GM12872 (cell line): ENCODE results near the gene GRM8.

Experiments
- CTCF ChIP-seq: IDR thresholded peaks from 3 replicates; pipeline ENCODE4 v1.5.1; 2011; ENCODE audit warnings: low read depth, mild to moderate bottlenecking, low read length, moderate library complexity; ENCODE audit not compliant: insufficient read depth

The GRM8 gene

GRCh38 chr7:126840869-126841268 is 411.9 kb downstream of the GRM8 start:
- no peak for TF ChIP-seq CTCF

GRCh38 chr7:126839624-126840023 is 413.1 kb downstream of the GRM8 start:
- TF ChIP-seq CTCF = no peak

- TF ChIP-seq CTCF = no peak
Observed at GRCh38 chr7:126838194-126838593, 414.5 kb downstream of the GRM8 start.

GRCh38 chr7:126820925-126821324 is 431.8 kb downstream of the GRM8 start:
- TF ChIP-seq CTCF = no peak

GRCh38 chr7:126819197-126819484 is 433.6 kb downstream of the GRM8 start:
- no peak for TF ChIP-seq CTCF

- no peak for TF ChIP-seq CTCF
Observed at GRCh38 chr7:126818393-126819196, 434.1 kb downstream of the GRM8 start.

- TF ChIP-seq CTCF = no peak
Observed at GRCh38 chr7:126809188-126809587, 443.6 kb downstream of the GRM8 start.

GRCh38 chr7:126806614-126807013 is 446.1 kb downstream of the GRM8 start:
- TF ChIP-seq CTCF = no peak
